ENCODE measurements around the gene PRR33. TPM values are rescaled to one million over a fixed set of nuclear protein-coding genes. Genes with fewer than 3 reads are reported as not detected.

Gene PRR33
- total RNA-seq, 1 donor from 2014 or later = not detected

GRCh38 chr11:1913271-1914060 is 21.8 kb upstream of the PRR33 start:
- Mint-ChIP-seq H3K27me3 (ENCODE audit: low read depth) (peaks cover 3% of the 10 kb centered on the region), H3K4me3 (no peak overlapping the region), H3K27ac (no peak overlapping the region), H3K4me1 (peaks cover 14% of the 10 kb centered on the region), H3K36me3 (no peaks in the 10 kb centered on the region), H3K9me3 (no peaks in the 10 kb centered on the region)
- no peak for TF ChIP-seq CTCF (IDR thresholded peaks at IDR 0.05; ENCODE audit: unreplicated experiment)
- no peak for DNase-seq (ENCODE audit: low spot score in 2 of 2, unreplicated experiment in 2 of 2)

- DNase-seq (ENCODE audit: low spot score in 2 of 2, unreplicated experiment in 2 of 2) = no peak
- H3K36me3 Mint-ChIP-seq = no peaks in the 10 kb centered on the region
- H3K9me3 Mint-ChIP-seq = no peaks in the 10 kb centered on the region
- no peak overlapping the region for H3K27ac Mint-ChIP-seq
- H3K27me3 Mint-ChIP-seq (ENCODE audit: low read depth) = peaks cover 3% of the 10 kb centered on the region
- peaks cover 23% of the 10 kb centered on the region for H3K4me1 Mint-ChIP-seq
- TF ChIP-seq CTCF (IDR thresholded peaks at IDR 0.05; ENCODE audit: unreplicated experiment) = no peak
- no peak overlapping the region for H3K4me3 Mint-ChIP-seq
These were observed 20.7 kb upstream of the PRR33 start for GRCh38 chr11:1912289-1912878.

DNA sequence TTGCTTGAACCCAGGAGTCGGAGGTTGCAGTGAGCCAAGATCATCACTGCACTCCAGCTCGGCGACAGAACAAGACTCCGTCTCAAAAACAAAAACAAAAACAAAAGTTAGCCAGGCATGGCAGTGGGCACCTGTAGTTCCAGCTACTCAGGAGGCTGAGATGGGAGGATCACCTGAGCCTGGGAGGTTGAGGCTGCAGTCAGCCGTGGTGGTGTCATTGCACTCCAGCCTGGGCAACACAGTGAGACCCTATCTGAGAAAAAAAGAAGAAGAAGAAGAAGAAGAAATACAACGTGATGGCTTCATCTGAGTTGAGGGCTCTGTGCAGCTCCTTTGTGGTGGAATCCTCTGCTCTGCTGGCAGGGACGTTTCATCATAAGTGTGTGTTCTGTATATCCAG is 17.8 kb upstream of the PRR33 start:
- no peaks in the 10 kb centered on the region for H3K9me3 Mint-ChIP-seq
- no peak for TF ChIP-seq CTCF (IDR thresholded peaks at IDR 0.05; ENCODE audit: unreplicated experiment)
- peaks cover 34% of the 10 kb centered on the region for H3K4me1 Mint-ChIP-seq
- no peak overlapping the region for H3K27ac Mint-ChIP-seq
- no peak overlapping the region for H3K4me3 Mint-ChIP-seq
- H3K36me3 Mint-ChIP-seq = no peaks in the 10 kb centered on the region
- no peak for DNase-seq (ENCODE audit: low spot score in 2 of 2, unreplicated experiment in 2 of 2)
- H3K27me3 Mint-ChIP-seq (ENCODE audit: low read depth) = no peaks in the 10 kb centered on the region

DNA sequence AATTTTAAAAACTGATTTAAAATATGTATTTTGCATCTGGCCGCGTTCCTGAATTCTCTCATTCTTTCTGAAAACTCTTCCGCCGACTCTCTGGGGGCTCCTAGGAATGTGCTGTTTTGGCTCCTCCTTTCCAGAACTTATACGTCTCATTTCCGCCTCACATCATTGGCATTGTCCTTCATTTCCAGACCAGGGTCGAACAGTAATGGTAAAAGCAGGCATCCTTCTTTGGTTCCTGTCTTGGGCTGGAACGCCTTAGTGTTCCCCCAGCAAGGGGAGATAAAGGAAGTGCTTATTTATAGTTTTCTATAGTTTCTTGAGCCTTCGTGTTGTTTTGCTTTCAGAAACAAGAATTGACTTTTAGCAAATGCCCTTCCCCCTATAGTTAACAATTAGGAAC is 16.9 kb upstream of the PRR33 start:
- TF ChIP-seq CTCF (IDR thresholded peaks at IDR 0.05; ENCODE audit: unreplicated experiment) = no peak
- DNase-seq (ENCODE audit: low spot score in 2 of 2, unreplicated experiment in 2 of 2) = no peak
- Mint-ChIP-seq H3K27ac (peak overlapping the region; percentile 93), H3K27me3 (ENCODE audit: low read depth) (no peaks in the 10 kb centered on the region), H3K36me3 (no peaks in the 10 kb centered on the region), H3K4me3 (peak overlapping the region; percentile 4), H3K9me3 (no peaks in the 10 kb centered on the region), H3K4me1 (peaks cover 36% of the 10 kb centered on the region)

- Mint-ChIP-seq H3K27ac (peak overlapping the region; percentile 90), H3K36me3 (no peaks in the 10 kb centered on the region)
- no peak for DNase-seq (ENCODE audit: low spot score in 2 of 2, unreplicated experiment in 2 of 2)
These were observed 15.1 kb upstream of the PRR33 start for GRCh38 chr11:1906611-1907423.

More at GRCh38 chr11:1906611-1907423, 15.1 kb upstream of the PRR33 start:
- Mint-ChIP-seq H3K4me3 (no peak overlapping the region), H3K27me3 (ENCODE audit: low read depth) (no peaks in the 10 kb centered on the region), H3K9me3 (no peaks in the 10 kb centered on the region), H3K4me1 (peaks cover 41% of the 10 kb centered on the region)
- no peak for TF ChIP-seq CTCF (IDR thresholded peaks at IDR 0.05; ENCODE audit: unreplicated experiment)

All from mesothelial cell of epicardium (in vitro differentiated cells).